GM18498 (cell line): Measurements from ENCODE around the gene MCC.

Experiments
- ATAC-seq: cut with Tn5 transposase; IDR thresholded peaks from one replicate; pipeline ENCODE4 v1.9.1; 2021; ENCODE audit warnings: mild to moderate bottlenecking, moderate library complexity; ENCODE audit not compliant: unreplicated experiment

MCC gene

GRCh38 chr5:113373426-113373825, 114.8 kb downstream of the MCC start:
- ATAC-seq: no peak

DNA sequence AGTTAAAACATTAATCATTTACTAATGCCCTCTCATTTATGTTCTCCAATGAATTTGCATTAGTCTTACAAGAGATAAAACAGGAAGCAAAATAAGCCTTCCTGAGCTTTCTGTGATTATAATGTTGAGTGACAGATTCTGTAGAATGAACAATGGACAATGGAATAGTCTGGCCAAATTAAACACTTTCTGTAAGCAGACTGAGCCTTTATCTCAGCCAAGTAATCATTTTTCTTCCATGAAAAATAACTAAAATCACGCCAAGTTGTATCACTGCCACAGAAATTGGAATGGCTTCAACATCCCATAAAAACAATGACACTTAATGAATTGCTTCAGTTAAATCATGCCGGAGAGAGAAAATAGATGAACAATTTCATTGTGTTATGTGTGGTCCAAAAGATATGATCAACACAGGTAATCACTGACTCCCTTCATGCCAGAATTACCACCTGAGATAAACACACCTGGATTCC, 116.5 kb downstream of the MCC start:
- ATAC-seq: no peak

DNA sequence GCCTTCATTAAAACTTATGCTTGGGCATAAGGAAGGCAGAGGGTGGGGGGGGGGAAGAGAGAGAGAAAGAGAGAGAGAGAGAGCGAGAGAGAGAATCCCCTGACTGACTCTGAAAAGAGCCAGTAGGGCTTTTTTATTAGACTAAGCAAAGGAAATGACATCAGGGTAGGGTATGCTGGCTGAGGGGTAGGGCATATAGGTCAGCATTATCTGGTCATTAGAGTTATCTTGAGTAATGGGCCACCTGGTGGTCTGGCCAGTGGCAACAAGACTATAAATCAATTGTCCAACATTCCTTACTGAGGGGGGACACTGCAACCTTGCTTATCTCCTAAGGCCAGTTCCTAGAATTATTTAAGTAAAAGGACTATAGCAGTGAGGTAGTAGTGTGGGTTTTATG, 120.7 kb downstream of the MCC start:
- no peak for ATAC-seq

GRCh38 chr5:113364466-113364865, 123.8 kb downstream of the MCC start:
- ATAC-seq: no peak

- ATAC-seq: no peak
Measured at GRCh38 chr5:113361701-113362100, 126.6 kb downstream of the MCC start.

GRCh38 chr5:113359419-113359818, 128.8 kb downstream of the MCC start:
- ATAC-seq: no peak

- ATAC-seq: no peak
Measured at GRCh38 chr5:113358696-113359095, 129.6 kb downstream of the MCC start.

DNA sequence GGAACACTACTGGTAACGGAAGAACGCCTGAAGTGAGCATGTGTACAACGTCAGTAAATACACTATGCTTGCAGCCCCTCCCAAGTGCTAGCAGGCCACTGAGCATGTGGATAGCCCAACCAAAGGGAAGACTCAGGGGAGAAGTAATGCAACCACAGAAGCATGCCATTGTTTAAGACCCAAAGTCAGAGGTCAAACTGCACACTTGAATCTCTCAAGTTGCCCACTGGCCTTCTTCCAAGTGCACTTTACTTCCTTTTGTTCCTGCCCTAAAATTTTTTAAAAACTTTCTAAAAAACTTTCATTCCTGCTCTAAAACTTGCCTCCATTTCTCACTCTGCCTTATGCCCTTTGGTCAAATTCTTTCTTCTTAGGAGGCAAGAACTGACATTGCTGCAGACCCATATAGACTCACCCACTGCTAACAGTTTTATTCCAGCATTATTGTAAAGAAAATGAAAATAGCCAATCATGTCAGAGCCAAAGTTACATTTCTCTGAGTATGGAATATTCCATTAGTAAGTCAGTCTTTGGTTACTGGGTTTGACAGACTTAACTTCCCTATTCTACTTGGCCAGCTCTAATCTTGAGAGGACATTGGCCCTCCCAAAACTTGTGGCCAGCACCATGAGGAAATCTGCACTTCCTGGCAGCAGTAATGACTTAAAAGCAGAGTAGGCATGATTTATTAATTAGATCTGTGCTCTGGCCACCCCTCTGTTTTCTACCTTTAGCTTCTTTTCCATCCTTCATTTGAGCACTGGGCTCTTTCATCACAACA, 130.4 kb downstream of the MCC start:
- ATAC-seq: no peak

- no peak for ATAC-seq
Measured at GRCh38 chr5:113356487-113356886, 131.8 kb downstream of the MCC start.

GRCh38 chr5:113354055-113354454, 134.2 kb downstream of the MCC start:
- ATAC-seq: no peak

- ATAC-seq: no peak
Measured at GRCh38 chr5:113347572-113347971, 140.7 kb downstream of the MCC start.

DNA sequence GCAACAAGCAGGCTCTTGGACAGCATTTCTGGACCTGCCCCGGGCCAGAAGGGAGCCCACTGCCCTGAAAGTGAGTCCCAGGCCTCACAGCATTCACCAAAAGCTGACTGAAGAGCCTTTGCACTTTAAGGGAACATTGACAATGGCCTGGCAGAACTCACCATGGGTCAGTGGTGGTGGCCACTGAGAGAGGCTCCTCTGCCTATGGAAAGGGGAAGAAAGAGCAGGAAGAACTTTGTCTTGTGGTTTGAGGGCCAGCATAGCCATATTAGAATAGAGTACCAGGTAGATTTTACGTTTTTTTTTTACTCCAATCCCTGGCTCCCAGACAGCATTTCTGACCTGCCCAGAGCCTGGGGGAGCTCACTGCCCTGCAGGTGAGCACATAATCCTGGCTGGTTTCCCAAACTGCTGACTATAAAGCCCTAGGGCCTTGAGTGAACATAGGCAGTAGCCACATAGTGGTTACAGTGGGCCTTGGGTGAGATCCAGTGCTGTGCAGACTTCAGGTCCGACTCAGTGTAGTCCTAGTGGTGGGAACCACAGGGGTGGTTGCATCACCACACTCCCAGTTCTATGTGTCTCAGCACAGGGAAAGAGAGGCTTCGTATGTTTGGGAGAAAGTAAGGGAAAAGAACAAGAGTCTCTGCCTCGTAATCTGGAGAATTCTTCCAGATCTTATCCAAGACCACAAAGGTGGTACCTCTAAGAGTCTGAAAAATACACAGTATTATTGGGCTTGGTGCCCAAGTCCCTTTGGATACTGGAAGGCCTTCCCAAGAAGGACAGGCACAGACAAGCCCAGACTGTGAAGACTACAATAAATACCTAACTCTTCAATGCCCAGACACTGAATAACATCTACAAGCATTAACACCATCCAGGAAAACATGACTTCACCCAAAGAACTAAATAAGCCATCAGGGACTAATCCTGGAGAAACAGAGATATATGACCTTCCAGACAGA, 143.0 kb downstream of the MCC start:
- no peak for ATAC-seq

GRCh38 chr5:113343343-113343742, 144.9 kb downstream of the MCC start:
- ATAC-seq: no peak

- no peak for ATAC-seq
Measured at GRCh38 chr5:113340537-113340936, 147.7 kb downstream of the MCC start.

- no peak for ATAC-seq
Measured at GRCh38 chr5:113338628-113339027, 149.6 kb downstream of the MCC start.

DNA sequence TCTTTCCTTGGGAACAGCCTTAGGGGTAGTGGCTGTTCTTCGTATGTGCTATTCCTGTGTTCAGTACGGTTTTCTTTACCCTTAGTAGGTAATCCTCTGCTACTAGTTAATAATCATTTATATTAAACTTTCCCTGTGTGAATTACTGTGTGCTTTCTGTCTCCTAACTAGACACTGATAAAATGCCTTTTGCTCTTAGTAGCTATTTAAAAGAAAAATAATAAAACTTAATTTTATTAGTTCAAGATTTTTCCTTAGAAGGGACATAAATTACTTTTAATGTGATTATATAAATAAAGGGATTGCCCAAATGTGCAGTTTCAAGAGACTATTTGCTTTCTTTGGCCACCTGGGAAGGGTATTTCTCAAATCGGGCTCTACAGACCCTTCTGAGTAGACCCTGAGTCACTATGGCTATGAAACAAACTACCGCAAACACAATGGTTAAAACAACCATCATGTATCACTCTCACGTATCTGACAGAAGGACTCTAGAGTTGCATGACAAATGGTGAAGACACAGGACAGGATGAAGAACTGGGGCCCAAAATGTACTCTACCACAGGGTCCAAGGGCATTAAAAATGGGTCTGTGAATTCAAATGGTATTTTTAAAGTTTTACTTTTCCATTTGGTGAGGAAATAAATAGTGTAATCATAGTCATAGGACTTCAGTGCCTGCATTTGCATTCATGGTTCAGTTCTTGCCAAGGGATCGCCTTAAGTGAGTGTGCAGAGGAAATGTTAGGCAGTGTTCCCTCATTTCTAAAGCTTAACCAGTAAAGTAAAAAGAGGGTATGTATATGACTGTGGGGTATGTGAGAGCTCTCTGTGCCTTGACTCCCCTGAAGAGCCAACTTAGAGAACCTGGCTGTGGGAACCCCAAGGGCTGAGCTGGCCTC, 150.5 kb downstream of the MCC start:
- no peak for ATAC-seq

DNA sequence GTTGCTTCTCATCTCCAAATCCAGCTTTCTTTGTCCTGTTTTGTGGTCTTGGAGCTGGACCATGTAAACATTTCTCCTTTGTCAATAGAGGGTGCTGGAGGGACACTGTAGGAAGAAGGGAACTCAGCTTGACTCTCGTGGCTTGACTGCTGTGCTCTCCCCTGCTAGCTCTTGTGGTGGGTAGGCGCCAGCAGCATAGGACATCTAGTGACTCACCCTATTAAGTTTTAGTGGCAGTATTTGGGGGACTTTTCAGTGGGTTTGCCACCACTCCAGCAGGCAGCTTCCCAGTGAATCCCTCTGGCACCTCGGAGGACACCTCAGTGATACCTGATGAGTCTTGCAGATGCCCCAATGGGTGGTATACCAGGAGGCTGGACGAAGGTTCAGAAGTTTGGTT, 151.3 kb downstream of the MCC start:
- no peak for ATAC-seq

- no peak for ATAC-seq
Measured at GRCh38 chr5:113333411-113333810, 154.8 kb downstream of the MCC start.

GRCh38 chr5:113331209-113331551, 157.1 kb downstream of the MCC start:
- no peak for ATAC-seq

GRCh38 chr5:113330533-113331208, 157.6 kb downstream of the MCC start:
- ATAC-seq: peak; percentile 80
